GM12878 (cell line): ENCODE results near the gene ABCC4. TPM values are rescaled to one million over a fixed set of nuclear protein-coding genes. Genes with fewer than 3 reads are reported as not detected.

Source experiments
- ATAC-seq: fragments of 200-7000 bp; cut with Tn5 transposase; 3 replicates; pipeline ENCODE4 v1.9.1; 2020; ENCODE audit warnings: mild to moderate bottlenecking, moderate library complexity
- BruUV-seq: library from RNA; stranded (reverse); fragments of 400-500 nt; replicated peaks from 2 replicates; lab custom pipeline; 2021; lab: Mats Ljungman, UMichigan
- CTCF ChIA-PET: fragments of 300-600 bp; sonication (Branson Sonifier 250); formaldehyde crosslinking; extraction: SDS; loops from one replicate; lab custom pipeline; 2021; ENCODE audit warnings: inconsistent platforms; lab: Yijun Ruan, JAX
- POLR2A ChIA-PET: fragments of 350-600 bp; formaldehyde crosslinking; extraction: SDS; loops from one replicate; lab custom pipeline; 2021; ENCODE audit warnings: inconsistent platforms; lab: Charles Lee
- RAD21 ChIA-PET: fragments of 300-600 bp; sonication (Branson Sonifier 250); formaldehyde crosslinking; loops from one replicate; lab custom pipeline; 2023; ENCODE audit warnings: antibody characterized with exemption; ENCODE audit not compliant: unreplicated experiment; lab: Charles Lee
- SMC1A ChIA-PET: fragments of 300-600 bp; sonication (Branson Sonifier 250); formaldehyde crosslinking; loops from one replicate; lab custom pipeline; 2023; ENCODE audit not compliant: unreplicated experiment, uncharacterized antibody; lab: Charles Lee
- DNase-seq: peaks from one replicate; pipeline ENCODE4 v3.0.0-alpha.2; 2011; ENCODE audit warnings: low read depth, low spot score
- FAIRE-seq: peaks from 3 replicates; lab custom pipeline; 2011; peaks lifted over from hg19 to GRCh38; lab: Jason Lieb, UNC
- H2AFZ ChIP-seq: 2 replicates; pipeline ENCODE4 v1.6.0; 2011; ENCODE audit warnings: low read depth, low read length, control low read depth; ENCODE audit not compliant: control insufficient read depth
- H3K27ac ChIP-seq: 2 replicates; pipeline ENCODE4 v1.5.1; 2011; ENCODE audit warnings: control low read depth; ENCODE audit not compliant: control insufficient read depth, insufficient read depth
- H3K27me3 ChIP-seq, 2 experiments: replicated peaks in 1 of 2; 2 replicates each; pipeline versions ENCODE4 v1.6.0 to v1.6.1; 2011; ENCODE audit warnings: low read length in 1 of 2; ENCODE audit not compliant: control insufficient read depth in 2 of 2, insufficient read depth in 2 of 2
- H3K36me3 ChIP-seq, 2 experiments: 2 replicates each; pipeline ENCODE4 v1.5.1; 2011; ENCODE audit warnings: low read length in 1 of 2; ENCODE audit not compliant: control insufficient read depth in 2 of 2, insufficient read depth in 2 of 2
- H3K4me1 ChIP-seq: 2 replicates; pipeline ENCODE4 v1.6.1; 2011; ENCODE audit warnings: mild to moderate bottlenecking, low read length, moderate library complexity, mixed read lengths; ENCODE audit not compliant: control insufficient read depth, insufficient read depth
- H3K4me2 ChIP-seq: 2 replicates; pipeline ENCODE4 v1.6.0; 2011; ENCODE audit warnings: control low read depth; ENCODE audit not compliant: control insufficient read depth, insufficient read depth
- H3K4me3 ChIP-seq: fragments of 200-600 bp; sonication (generic); 2 replicates; pipeline ENCODE4 v1.5.1; 2016
- H3K79me2 ChIP-seq: 2 replicates; pipeline ENCODE4 v1.6.0; 2011; ENCODE audit warnings: low read length; ENCODE audit not compliant: control insufficient read depth, insufficient read depth
- H3K9ac ChIP-seq: 2 replicates; pipeline ENCODE4 v1.8.0; 2011; ENCODE audit warnings: low read length, control low read depth, mixed read lengths; ENCODE audit not compliant: control insufficient read depth, insufficient read depth
- H3K9me3 ChIP-seq: replicated peaks from 3 replicates; pipeline ENCODE4 v1.5.1; 2011; ENCODE audit warnings: mild to moderate bottlenecking, low read length; ENCODE audit not compliant: control insufficient read depth, insufficient read depth
- H4K20me1 ChIP-seq: 2 replicates; pipeline ENCODE4 v1.6.0; 2011; ENCODE audit not compliant: control insufficient read depth, insufficient read depth
- CBFB ChIP-seq: IDR thresholded peaks from 2 replicates; pipeline ENCODE4 v1.6.1; 2016; ENCODE audit warnings: antibody characterized with exemption, low read depth
- FOXM1 ChIP-seq: IDR thresholded peaks from 2 replicates; pipeline ENCODE4 v1.6.1; 2012; ENCODE audit warnings: low read depth, mild to moderate bottlenecking, inconsistent platforms, low read length, moderate library complexity
- HDAC2 ChIP-seq: fragments of 200-600 bp; sonication (generic); IDR thresholded peaks from 2 replicates; pipeline ENCODE4 v1.6.1; 2017
- PML ChIP-seq: IDR thresholded peaks from 2 replicates; pipeline ENCODE4 v1.6.1; 2012; ENCODE audit warnings: low read length, inconsistent platforms
- RB1 ChIP-seq: fragments of 450-650 bp; formaldehyde crosslinking; IDR thresholded peaks from 2 replicates; pipeline ENCODE4 v1.6.1; 2017; ENCODE audit warnings: mild to moderate bottlenecking, borderline replicate concordance
- SIN3A ChIP-seq: IDR thresholded peaks from 2 replicates; pipeline ENCODE4 v1.6.1; 2012; ENCODE audit warnings: low read depth, low read length, improper control_type of control experiment
- SUZ12 ChIP-seq: fragments of 200-600 bp; sonication (generic); IDR thresholded peaks from one replicate; pipeline ENCODE4 v1.6.1; 2018; ENCODE audit warnings: antibody characterized with exemption, mild to moderate bottlenecking; ENCODE audit not compliant: unreplicated experiment
- TCF3 ChIP-seq: IDR thresholded peaks from 2 replicates; pipeline ENCODE4 v1.6.1; 2012; ENCODE audit warnings: low read depth, mild to moderate bottlenecking, low read length, borderline replicate concordance; ENCODE audit not compliant: insufficient read depth
- ZBED1 ChIP-seq: IDR thresholded peaks from 2 replicates; pipeline ENCODE4 v1.6.1; 2016; ENCODE audit warnings: borderline replicate concordance
- ZZZ3 ChIP-seq: IDR thresholded peaks from 2 replicates; pipeline ENCODE4 v1.6.1; 2011; ENCODE audit warnings: low read depth; ENCODE audit not compliant: control insufficient read depth, insufficient read length
- WGBS: methylation state at CpG from one replicate; pipeline ENCODE4 v1.1.6; 2016; ENCODE audit warnings: low lambda C conversion rate; ENCODE audit not compliant: insufficient replicate concordance, insufficient coverage; ENCODE audit errors: missing lambda C conversion rate; 5-methylcytosine and 5-hydroxymethylcytosine counted together
- in situ Hi-C: fragments of 300-500 bp; cut with MboI; formaldehyde crosslinking; loops from 9 replicates; pipeline ENCODE4 v1.14.3; 2018; ENCODE audit warnings: mixed read lengths
- intact Hi-C: fragments of 100-400 bp; cut with micrococcal nuclease; formaldehyde crosslinking; loops from one replicate; pipeline ENCODE4 v1.14.2; 2022; ENCODE audit not compliant: unreplicated experiment
- polyA plus RNA-seq, 11 experiments: library from polyadenylated mRNA; depleted of rRNA in 4 of 11; unstranded in 6 of 11; stranded (reverse) in 5 of 11; fragments of >200 nt; fragmentation: Nextera tagmentation in 4 of 11; fragmentation: Illumina TruSeq in 1 of 11; extraction: Ambion mirVana in 4 of 11; extraction: Trizol in 1 of 11; gene quantifications; 1 replicate in 1 of 11; 2 replicates in 10 of 11; pipeline versions ENCODE4 v1.2.1 to v1.2.3, GENCODE V29; 2011 to 2016; ENCODE audit warnings: inconsistent platforms in 2 of 11, missing spikeins in 2 of 11, low read depth in 1 of 11
- total RNA-seq, 4 experiments: library from RNA; depleted of rRNA in 3 of 4; stranded (reverse); fragments of >200 nt in 3 of 4; fragmentation: Illumina TruSeq in 1 of 4; extraction: Trizol in 1 of 4; gene quantifications; 2 replicates each; pipeline versions ENCODE4 v1.2.1 to v1.2.3, GENCODE V29; 2013 to 2021

Gene ABCC4
- total and polyA plus RNA-seq, 10 of the 15 experiments (the other 5 are each of a cell fraction or from before 2014, with no cell fraction given): 7.2 to 44.4 (median 24.1) TPM

DNA sequence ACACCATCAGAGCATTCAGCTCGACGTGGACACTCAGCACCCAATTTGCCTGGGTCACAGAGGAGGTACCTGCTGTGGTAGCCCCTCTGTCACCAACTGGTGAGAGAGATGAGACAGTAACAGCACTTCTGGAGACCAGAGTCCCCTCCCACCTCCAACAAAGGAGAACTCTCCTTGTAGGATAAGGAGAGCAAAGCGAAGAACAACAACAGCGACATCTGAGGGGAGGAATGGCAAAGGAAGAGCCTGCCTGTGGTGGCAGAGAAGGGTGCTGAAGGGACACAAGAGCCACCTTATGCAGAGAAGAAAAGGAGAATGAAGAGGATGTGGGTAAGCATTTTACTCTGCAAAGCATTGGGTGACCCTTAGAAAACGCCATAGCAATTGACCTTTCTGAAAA, 167.8 kb downstream of the ABCC4 start:
- in situ Hi-C loops (no loop called here), intact Hi-C loops (no loop called here)
- RAD21 ChIA-PET: no interaction called here
- POLR2A ChIA-PET: no interaction called here
- no peaks in the 10 kb centered on the region for H3K27me3 ChIP-seq
- CTCF ChIA-PET: no interaction called here
- FAIRE-seq (no peak), ATAC-seq (no peak), DNase-seq (no peak)
- no peak overlapping the region for H2AFZ ChIP-seq
- H3K36me3 ChIP-seq: peaks cover 0 to 10% of the 10 kb centered on the region in 2 experiments
- no peak for TF ChIP-seq CBFB
- no peak for TF ChIP-seq FOXM1
- no peak for TF ChIP-seq SUZ12
- TF ChIP-seq TCF3: no peak
- no peaks in the 10 kb centered on the region for H4K20me1 ChIP-seq
- H3K27ac ChIP-seq: no peak overlapping the region
- no peaks in the 10 kb centered on the region for H3K79me2 ChIP-seq
- no peaks in the 10 kb centered on the region for H3K4me1 ChIP-seq
- SMC1A ChIA-PET: interaction anchor here (2.4 kb wide), 1 partner anchor 11 kb away, joined by 10 read pairs; no protein-coding TSS in a partner anchor
- 98% methylated on average over 5 of the region's 5 CpGs for WGBS
- no peak overlapping the region for H3K4me2 ChIP-seq
- H3K9ac ChIP-seq: no peak overlapping the region
- BruUV-seq: no TSS peak
- no peaks in the 10 kb centered on the region for H3K9me3 ChIP-seq
- H3K4me3 ChIP-seq: no peak overlapping the region

DNA sequence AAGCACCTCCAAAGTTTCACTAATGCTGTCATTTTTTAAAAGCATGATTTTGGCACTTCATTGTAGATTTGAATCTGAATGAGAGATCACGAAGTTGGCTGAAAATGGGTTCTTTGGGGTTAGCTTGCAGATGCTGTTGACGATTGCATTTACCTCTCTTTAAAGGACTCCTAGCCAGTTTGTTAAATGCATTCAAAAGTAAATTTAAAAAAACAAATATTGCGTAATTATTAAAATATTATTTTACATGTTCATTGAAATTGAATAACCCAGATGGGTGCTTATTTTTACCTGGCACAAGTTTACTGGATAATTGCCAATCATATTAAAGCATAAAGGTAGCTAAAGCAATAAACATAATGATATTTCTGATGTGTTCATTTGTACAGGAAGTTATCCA, 172.2 kb downstream of the ABCC4 start:
- intact Hi-C loops: no loop called here
- SMC1A ChIA-PET: interaction anchor here (1.0 to 1.3 kb wide), 2 partner anchors 12 to 275 kb away, joined by 3 to 5 read pairs; no protein-coding TSS in a partner anchor
- Histone ChIP-seq H4K20me1 (no peaks in the 10 kb centered on the region), H3K27ac (no peak overlapping the region), H3K27me3 (no peaks in the 10 kb centered on the region), H3K4me2 (no peak overlapping the region), H3K9ac (no peak overlapping the region), H3K79me2 (no peaks in the 10 kb centered on the region)
- ATAC-seq (no peak), DNase-seq (no peak)
- BruUV-seq: no TSS peak
- TF ChIP-seq ZZZ3: no peak
- TF ChIP-seq PML: no peak
- TF ChIP-seq SIN3A: no peak
- TF ChIP-seq RB1: no peak
- TF ChIP-seq ZBED1: no peak
- no peak for TF ChIP-seq HDAC2
- TF ChIP-seq, all 136 proteins: peak for 0
- no peak for FAIRE-seq
- no peak overlapping the region for H3K4me3 ChIP-seq
- H2AFZ ChIP-seq: no peak overlapping the region
- H3K4me1 ChIP-seq: no peaks in the 10 kb centered on the region
- 100% methylated on average over 3 of the region's 3 CpGs for WGBS
- CTCF ChIA-PET: interaction anchor here (1.3 kb wide), 1 partner anchor 63 kb away, joined by 3 read pairs; no protein-coding TSS in a partner anchor
- in situ Hi-C loops: no loop called here
- peaks cover 2 to 10% of the 10 kb centered on the region in 2 experiments; a peak in 3 of 4 replicates for H3K36me3 ChIP-seq
- POLR2A ChIA-PET: no interaction called here
- H3K9me3 ChIP-seq: no peaks in the 10 kb centered on the region
- RAD21 ChIA-PET: no interaction called here
